ENCODE data around the gene TBC1D3I.
"Not testable (repeated sequence)": the region's sequence is repeated elsewhere in the genome, so short reads cannot be mapped to it uniquely, and the experiment has no call there.

DNA sequence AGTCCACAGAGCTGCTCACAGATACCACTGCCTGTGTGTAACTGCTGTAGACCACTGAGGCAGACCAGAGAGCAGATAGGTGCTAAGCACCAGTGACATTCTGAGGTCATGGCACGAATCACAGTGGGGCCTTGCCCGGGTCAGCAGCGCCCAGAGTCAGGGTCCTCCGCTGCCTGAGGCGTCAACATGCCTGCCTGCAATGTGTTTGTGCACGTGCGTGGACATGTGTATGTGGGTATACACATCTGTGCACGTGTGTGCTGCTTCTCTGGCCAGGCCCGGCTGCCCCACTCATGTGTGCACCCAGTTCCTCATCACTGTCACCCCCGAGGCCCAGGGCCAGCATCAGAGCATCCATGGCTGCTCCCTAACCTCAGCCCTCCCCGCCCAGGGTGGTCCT is at the start of gene TBC1D3I:
- not testable (repeated sequence) for TF ChIP-seq CTCF, POLR2A (IDR thresholded peaks at IDR 0.05)
